ENCODE measurements around the gene SLC5A12.

SLC5A12 gene

DNA sequence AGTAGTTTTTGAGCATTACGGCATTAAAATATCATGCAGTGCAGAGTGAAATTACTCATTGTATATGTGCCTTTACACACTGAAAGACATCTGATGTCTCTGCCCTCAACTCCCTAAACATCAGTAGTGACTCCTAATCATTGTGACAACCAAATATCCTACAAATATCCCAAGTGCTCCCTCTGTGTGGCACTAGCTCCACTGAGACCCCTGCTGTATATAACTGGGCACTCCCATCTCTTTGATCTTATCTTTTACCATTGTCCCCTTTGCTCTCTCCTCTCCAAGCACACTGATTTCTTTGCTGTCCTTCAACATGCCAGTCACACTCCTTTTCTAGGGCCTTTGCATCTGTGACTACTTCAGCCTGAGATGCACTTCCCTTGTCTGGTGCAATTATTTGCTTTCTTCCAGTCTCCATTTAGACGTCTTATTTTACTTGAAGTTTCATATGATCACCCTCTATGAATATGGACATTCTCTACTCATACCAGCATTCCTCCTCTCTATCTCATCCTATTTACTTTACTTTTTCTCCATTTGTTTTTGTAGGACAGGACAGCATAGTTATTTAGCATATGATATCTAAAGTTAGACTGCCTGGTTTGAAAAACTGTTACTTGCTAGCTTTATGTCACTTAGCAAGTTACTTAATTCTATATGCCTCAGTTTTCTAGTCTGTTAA, 2.4 kb downstream of the SLC5A12 start:
- DNase-seq (ENCODE audit: low read depth, low spot score): no peak

DNA sequence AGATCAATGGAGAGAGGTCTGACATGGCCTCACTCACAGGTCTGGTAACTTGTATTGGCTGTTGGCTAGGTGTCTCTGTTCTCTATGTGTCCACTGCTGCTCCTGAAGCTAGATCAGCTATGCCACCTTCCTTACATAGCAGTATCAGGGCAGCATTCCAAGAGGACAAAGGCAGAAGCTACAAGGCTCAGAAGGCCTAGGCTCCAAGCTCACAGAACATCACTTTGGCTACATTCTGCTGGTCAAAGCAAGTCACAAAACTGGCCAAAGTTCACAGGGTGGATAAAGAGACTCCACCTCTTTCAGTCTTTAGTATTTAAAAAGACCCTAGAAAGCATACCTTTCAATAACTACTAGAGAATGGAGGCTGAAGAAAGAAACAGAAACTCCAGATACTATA, 4.1 kb downstream of the SLC5A12 start:
- DNase-seq (ENCODE audit: low read depth, low spot score): no peak

GRCh38 chr11:26715133-26715532, 6.7 kb downstream of the SLC5A12 start:
- no peak for DNase-seq (ENCODE audit: low read depth, low spot score)

DNA sequence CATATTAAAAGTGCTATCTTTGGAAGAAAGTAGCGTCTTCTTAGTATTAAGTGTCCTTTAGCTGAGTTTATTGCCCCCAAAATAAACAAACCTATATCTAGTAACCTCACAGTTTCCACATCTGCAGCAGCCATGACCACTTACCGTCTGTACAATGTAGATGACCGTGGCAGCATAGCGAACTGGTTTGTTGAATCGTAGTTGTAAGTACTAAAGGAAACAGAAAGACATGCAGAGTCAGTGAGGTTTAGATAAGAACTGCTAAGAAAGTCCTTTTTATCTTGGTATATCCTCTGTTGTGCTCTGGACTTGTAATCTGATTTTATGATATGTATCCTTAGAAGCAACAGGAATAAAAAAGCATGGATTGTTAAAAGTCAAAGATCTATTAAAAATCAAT, 9.4 kb downstream of the SLC5A12 start:
- no peak for DNase-seq (ENCODE audit: low read depth, low spot score)

DNA sequence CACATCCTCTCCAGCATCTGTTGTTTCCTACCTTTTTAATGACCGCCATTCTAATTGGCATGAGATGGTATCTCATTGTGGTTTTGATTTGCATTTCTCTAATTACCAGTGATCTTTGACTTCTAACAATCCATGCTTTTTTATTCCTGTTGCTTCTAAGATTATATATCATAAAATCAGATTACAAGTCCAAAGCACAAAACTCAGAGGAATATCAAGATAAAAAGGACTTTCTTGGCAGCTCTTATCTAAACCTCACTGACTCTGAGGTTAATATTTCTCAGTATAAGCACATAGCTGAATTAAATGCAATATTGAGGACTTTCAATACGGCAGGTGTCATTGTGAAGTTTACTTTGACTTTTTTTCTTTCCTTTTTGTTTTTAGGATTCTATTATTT, 11.4 kb downstream of the SLC5A12 start:
- no peak for DNase-seq (ENCODE audit: low read depth, low spot score)

GRCh38 chr11:26708736-26709456, 13.0 kb downstream of the SLC5A12 start:
- no peak for DNase-seq (ENCODE audit: low read depth, low spot score)

DNA sequence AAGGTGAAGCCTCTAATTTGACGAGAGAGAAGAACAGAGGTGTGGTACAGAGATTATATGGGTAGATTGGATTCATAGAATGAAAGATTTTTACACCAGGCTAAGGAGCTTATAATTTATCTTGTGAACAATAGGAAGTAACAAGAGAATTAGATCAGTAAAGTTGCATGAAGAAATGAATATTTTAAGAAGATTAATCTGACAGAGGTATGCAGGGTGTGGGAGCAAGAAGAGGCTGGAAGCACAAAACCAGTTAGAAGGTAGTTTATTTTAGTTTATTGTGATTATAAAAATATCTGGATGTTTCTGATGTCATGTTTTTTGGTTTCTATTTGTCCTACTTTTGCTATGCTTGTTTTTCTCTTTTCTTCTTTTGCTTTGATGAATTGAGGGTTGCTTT, 15.7 kb downstream of the SLC5A12 start:
- no peak for DNase-seq (ENCODE audit: low read depth, low spot score)

GRCh38 chr11:26704249-26704648, 17.6 kb downstream of the SLC5A12 start:
- DNase-seq (ENCODE audit: low read depth, low spot score): no peak

- DNase-seq (ENCODE audit: low read depth, low spot score): no peak
Observed at GRCh38 chr11:26703411-26704191, 18.3 kb downstream of the SLC5A12 start.

GRCh38 chr11:26702406-26702805, 19.5 kb downstream of the SLC5A12 start:
- no peak for DNase-seq (ENCODE audit: low read depth, low spot score)

DNA sequence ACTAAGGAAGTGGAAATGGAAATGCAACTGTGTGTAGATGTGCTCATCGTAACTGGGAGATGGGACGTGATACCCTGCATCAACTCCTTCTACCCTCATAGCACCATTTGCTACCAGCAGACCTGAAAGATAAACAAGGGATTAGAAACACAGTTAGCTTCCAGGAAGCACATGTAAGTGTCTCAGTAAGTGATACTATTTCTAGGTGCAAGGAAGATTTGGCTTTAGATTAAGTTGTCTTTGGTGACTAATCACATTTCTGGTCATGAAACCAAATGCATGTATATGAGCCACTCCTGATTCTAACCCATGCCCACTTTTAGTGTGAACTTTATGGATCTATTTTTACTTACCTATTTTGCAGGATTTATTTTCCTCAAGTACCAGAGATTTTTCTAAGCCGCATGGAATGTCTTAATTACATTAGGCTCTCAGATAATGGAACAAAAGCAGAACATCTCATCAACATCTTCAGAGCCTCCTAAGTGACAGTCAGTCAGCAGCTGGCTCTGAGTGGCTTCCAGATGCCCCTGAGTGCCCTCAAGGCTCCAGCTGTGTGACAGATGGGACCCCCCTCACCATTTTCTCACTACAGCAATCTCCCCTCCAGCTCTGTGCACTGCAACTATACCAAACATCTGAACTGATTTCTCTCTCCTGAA, 21.2 kb downstream of the SLC5A12 start:
- peak; percentile 10 for DNase-seq (ENCODE audit: low read depth, low spot score)

GRCh38 chr11:26698224-26698623, 23.6 kb downstream of the SLC5A12 start:
- no peak for DNase-seq (ENCODE audit: low read depth, low spot score)

- DNase-seq (ENCODE audit: low read depth, low spot score): no peak
Observed at GRCh38 chr11:26696330-26696729, 25.5 kb downstream of the SLC5A12 start.

- DNase-seq (ENCODE audit: low read depth, low spot score): no peak
Observed at GRCh38 chr11:26688701-26689100, 33.2 kb downstream of the SLC5A12 start.

DNA sequence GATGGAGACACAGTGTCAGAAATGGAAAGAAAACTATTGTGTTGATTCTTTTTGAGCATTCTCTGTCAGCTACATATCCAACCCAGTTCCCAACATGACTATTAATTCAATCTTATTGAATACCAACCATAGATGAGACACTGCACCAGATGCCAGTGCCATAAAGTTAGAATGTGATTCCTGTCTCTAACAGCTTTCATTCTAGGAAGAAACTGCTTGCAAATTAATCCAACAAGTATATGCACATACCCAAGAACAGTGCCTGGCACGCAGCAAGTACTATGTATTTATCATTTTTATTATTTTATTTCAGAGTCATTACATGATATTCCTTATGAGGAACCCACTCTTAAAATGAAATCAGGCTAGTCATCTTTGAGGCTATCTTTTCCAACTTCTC, 34.5 kb downstream of the SLC5A12 start:
- no peak for DNase-seq (ENCODE audit: low read depth, low spot score)

DNA sequence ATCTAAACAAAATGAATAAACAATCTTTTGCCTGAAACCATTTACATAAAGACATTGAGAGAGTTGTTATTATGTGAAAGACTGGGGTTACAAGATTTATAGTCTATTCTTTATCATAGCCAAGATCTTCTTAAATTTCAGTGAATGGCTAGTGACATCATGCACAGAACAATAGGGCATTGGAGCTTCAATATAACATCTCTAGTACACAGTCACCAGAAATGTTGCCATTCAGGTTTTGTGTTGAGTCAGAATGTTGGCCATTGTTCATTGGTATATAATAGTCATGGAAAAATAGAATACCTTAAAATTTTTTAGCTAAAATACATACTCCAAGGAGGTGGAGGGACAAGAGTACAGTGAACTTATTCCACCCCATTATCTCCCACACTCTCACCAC, 44.3 kb downstream of the SLC5A12 start:
- no peak for DNase-seq (ENCODE audit: low read depth, low spot score)

- no peak for DNase-seq (ENCODE audit: low read depth, low spot score)
Observed at GRCh38 chr11:26676641-26677040, 45.2 kb downstream of the SLC5A12 start.

DNA sequence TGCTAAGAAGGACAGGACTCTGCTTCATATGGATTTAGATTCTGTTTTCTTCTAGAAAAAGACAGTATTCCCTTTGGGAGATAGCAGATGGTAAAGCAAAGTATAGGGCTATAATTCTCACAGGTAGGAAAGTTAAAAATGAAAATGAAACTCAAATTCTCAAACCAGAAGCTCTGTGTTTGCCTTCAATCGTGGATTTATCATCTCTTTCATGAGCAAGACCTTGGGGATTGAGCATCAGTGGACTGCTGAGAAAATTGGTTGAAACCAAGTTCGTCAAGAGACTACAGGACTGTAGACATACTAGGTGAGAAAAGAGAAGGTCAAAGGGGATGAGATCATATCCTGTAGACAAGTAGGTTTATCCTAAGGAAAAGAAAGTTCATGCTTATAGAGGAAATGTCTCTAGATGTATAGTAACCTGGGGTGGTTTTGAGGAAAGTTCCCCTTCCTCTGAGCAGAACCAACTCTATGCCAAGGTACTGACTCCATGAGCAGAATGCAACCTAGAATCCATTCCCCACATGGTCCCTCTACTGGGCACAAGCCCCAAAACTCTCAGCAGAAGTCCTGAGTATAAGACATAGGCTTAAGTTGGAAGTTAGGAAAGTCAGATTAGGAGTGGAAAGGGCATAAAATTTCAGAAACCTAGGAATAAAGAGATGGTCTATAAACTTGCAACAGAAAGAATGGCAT, 46.5 kb downstream of the SLC5A12 start:
- no peak for DNase-seq (ENCODE audit: low read depth, low spot score)

- no peak for DNase-seq (ENCODE audit: low read depth, low spot score)
Observed at GRCh38 chr11:26665946-26666345, 55.9 kb downstream of the SLC5A12 start.

- DNase-seq (ENCODE audit: low read depth, low spot score): no peak
Observed at GRCh38 chr11:26665036-26665435, 56.8 kb downstream of the SLC5A12 start.

DNA sequence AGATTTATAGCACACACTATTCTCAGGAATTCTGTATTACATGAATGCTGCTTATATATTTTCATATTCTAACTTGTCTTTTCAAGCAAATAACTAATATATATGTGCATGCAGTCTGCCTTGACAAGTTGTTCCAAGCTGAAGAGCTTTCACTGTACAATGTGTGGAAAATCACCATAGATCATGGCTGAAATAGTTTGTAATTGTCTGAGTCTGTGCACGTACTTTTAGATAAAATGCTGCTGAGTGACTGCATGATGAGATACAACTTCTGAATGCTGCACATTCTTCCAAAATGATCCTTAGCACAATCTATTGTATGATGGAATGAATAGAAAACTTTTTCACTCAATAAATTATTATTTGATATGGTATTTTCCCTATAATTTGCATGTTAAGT, 58.9 kb downstream of the SLC5A12 start:
- DNase-seq (ENCODE audit: low read depth, low spot score): no peak

- DNase-seq (ENCODE audit: low read depth, low spot score): no peak
Observed at GRCh38 chr11:26655287-26655686, 66.6 kb downstream of the SLC5A12 start.
